Panc1 (cell line): ENCODE data around the gene HMGCLL1.

Experiments used
- CTCF ChIP-seq: fragments of 450-650 bp; IDR thresholded peaks from 2 replicates; pipeline ENCODE4 v1.5.1; 2017; ENCODE audit warnings: mild to moderate bottlenecking
- POLR2AphosphoS5 ChIP-seq: IDR thresholded peaks from 2 replicates; pipeline ENCODE4 v1.6.1; 2012; ENCODE audit warnings: mild to moderate bottlenecking, low read depth, low read length, moderate library complexity
- SIN3A ChIP-seq: IDR thresholded peaks from 2 replicates; pipeline ENCODE4 v1.6.1; 2012; ENCODE audit warnings: low read depth, mild to moderate bottlenecking, low read length, moderate library complexity, borderline replicate concordance; ENCODE audit not compliant: insufficient read depth

DNA sequence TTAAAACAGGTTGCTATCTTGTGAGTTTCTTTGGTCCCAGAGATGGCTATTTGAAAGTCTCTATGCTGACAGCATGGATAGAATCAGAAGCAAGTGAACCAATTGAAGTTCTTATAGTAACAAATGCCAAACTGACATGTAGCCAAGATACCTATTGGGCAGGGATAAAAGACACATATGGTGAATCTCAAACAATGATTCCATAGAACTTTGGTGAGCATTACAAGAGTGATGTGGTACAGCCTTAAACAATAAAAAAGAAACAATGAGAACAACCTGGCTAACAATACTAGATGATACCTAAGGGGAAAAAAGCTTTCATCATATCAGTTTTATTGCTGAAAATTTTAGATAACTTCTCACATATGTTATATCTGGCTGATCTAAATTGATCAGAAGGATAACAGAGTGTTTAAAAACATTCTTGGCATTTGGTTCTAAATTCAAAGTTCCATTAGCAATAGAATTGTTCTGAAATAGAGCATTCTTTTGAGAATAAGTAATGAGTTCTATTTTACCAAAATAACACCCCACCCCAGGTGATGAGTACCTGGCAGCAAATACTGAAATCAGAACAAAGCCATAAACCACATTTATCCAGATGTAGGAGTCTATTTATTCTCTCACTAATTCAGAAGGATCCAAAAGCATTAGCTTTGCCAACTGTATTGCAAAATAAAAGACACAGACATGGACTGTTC, 5.8 kb upstream of the HMGCLL1 start:
- TF ChIP-seq CTCF (no peak), POLR2AphosphoS5 (no peak), SIN3A (no peak)
